GM23248 (cell line): ENCODE results near the gene TMIE.

Source experiments
- EZH2 ChIP-seq: fragments of 200-600 bp; sonication (generic); IDR thresholded peaks from 2 replicates; pipeline ENCODE4 v1.6.1; 2018; ENCODE audit warnings: antibody characterized with exemption, mild to moderate bottlenecking; ENCODE audit not compliant: insufficient read depth, poor library complexity, severe bottlenecking
- EZH2phosphoT487 ChIP-seq: fragments of 200-600 bp; sonication (generic); IDR thresholded peaks from 2 replicates; pipeline ENCODE4 v1.6.1; 2018; ENCODE audit warnings: antibody characterized with exemption, moderate library complexity, mild to moderate bottlenecking, low read depth; ENCODE audit not compliant: insufficient read depth

DNA sequence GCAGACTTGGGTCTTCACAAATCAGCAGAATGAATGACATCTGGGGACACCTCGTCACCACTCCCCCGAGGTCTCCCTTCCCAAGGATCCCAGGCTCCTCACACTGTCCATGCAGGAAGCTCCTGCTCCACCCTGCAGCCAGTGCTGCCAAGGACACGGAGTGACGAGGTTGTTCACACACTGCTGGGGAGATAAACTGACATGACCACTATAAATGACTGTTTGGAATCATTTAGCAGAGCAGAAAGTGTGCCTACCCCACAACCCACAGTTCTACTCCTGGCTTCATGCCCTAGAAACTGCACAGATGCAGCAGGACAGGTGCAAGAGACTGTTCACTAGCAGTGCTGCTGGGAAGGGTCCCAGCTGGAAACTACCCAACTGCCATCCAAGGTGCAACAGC is 36.1 kb downstream of the TMIE start:
- TF ChIP-seq EZH2phosphoT487 (no peak), EZH2 (no peak)
